Type B pancreatic cell (in vitro differentiated cells): ENCODE results near the gene ACTL7A. TPM values are rescaled to one million over a fixed set of nuclear protein-coding genes. Genes with fewer than 3 reads are reported as not detected.

ENCODE experiments used
- DNase-seq: peaks from one replicate; pipeline ENCODE4 v3.0.0; 2021; ENCODE audit warnings: mixed read lengths; ENCODE audit not compliant: unreplicated experiment; ENCODE audit errors: extremely low spot score
- H3K27ac Mint-ChIP-seq: 2 replicates; pipeline ENCODE4 v1.8.0; 2021; ENCODE audit warnings: mild to moderate bottlenecking, mixed read lengths
- H3K27me3 Mint-ChIP-seq: 2 replicates; pipeline ENCODE4 v1.8.0; 2021; ENCODE audit warnings: mixed read lengths
- H3K36me3 Mint-ChIP-seq: 2 replicates; pipeline ENCODE4 v1.8.0; 2021; ENCODE audit warnings: mixed read lengths
- H3K4me1 Mint-ChIP-seq: one replicate; pipeline ENCODE4 v1.8.0; 2021; ENCODE audit warnings: mixed read lengths; ENCODE audit not compliant: unreplicated experiment
- H3K4me3 Mint-ChIP-seq: 2 replicates; pipeline ENCODE4 v1.8.0; 2021; ENCODE audit warnings: mild to moderate bottlenecking, mixed read lengths
- H3K9me3 Mint-ChIP-seq: 2 replicates; pipeline ENCODE4 v1.8.0; 2021; ENCODE audit warnings: mixed read lengths
- CTCF ChIP-seq: fragments of 200-600 bp; sonication (generic); conservative IDR thresholded peaks from 2 replicates; pipeline ENCODE4 v1.5.0; 2021; ENCODE audit warnings: antibody characterized with exemption, mild to moderate bottlenecking
- total RNA-seq: library from RNA; stranded (reverse); gene quantifications from 2 replicates; pipeline ENCODE4 v1.2.1, GENCODE V29; 2021; ENCODE audit warnings: low replicate concordance

The ACTL7A gene
- total RNA-seq, 1 donor from 2014 or later = not detected

DNA sequence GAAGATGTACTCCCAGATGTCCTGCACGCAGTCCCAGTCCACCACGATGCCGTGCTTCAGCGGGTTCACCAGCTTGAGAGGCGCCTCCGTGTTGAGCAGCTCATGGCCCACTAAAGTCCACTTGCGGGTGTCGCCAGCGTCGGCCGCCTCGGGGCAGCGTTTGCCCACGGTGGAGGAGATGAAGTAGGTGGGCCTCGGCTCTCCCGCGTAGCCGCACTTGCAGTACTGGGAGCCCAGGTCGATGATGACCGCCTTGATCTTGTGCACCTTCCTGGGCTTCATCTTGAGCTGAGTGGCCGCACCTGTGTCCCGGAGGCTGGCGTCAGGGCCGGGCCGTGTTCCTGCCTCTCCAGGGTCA, 6.6 kb upstream of the ACTL7A start:
- Mint-ChIP-seq H3K36me3 (no peaks in the 10 kb centered on the region), H3K4me1 (no peaks in the 10 kb centered on the region), H3K27ac (no peak overlapping the region), H3K4me3 (no peak overlapping the region), H3K9me3 (peaks cover 4% of the 10 kb centered on the region), H3K27me3 (peaks cover 11% of the 10 kb centered on the region)
- TF ChIP-seq CTCF = no peak
- no peak for DNase-seq

GRCh38 chr9:108855888-108856287, 6.2 kb upstream of the ACTL7A start, which contains the start of gene ACTL7B:
Gene ACTL7B (minus strand): TSS chr9:108855986. CDS start chr9:108855930, 56 bp downstream.
- TF ChIP-seq CTCF = no peak
- DNase-seq = no peak
- H3K27ac Mint-ChIP-seq = no peak within 1 kb of the TSS
- H3K4me3 Mint-ChIP-seq = no peak within 1 kb of the TSS
- peaks cover 11% of the 10 kb centered on the region for H3K27me3 Mint-ChIP-seq
- H3K36me3 Mint-ChIP-seq = no peaks in the 10 kb centered on the region
- no peaks in the 10 kb centered on the region for H3K4me1 Mint-ChIP-seq
- peaks cover 4% of the 10 kb centered on the region for H3K9me3 Mint-ChIP-seq

- Mint-ChIP-seq H3K4me1 (no peaks in the 10 kb centered on the region), H3K36me3 (no peaks in the 10 kb centered on the region), H3K27ac (no peak overlapping the region), H3K4me3 (no peak overlapping the region), H3K9me3 (peaks cover 4% of the 10 kb centered on the region), H3K27me3 (peaks cover 5% of the 10 kb centered on the region)
- DNase-seq = no peak
- no peak for TF ChIP-seq CTCF
Observed at GRCh38 chr9:108857572-108857971, 4.5 kb upstream of the ACTL7A start.

DNA sequence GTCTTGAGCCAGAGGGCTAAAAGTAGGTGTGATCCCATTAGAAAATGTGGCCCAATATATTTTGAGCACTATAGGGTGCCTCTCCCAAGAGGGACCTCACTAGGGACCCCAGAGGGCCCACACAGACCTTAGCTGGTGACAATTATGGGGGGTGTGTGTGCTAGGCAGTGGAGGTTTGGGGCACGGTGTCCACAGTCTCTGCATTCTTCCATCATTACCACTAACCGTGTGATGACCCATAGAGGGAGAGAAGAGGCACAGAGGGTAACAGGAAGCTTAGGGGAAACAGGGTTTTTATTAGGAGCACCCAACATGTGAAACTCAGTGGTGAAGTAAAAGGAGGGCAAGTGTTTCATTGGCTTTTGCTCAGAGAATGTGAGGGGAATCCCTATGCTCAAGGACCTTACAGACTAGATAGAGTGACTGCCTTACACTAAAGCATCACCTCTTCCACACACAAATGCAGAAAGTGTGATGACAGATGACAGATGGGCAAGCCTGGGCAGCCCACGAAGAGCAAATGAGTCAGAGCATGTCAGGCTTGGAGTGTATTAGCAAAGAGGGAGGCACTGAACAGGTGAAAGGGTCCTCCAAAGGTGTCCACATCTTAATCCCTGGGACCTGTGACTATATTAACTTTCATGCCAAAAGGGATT, 2.5 kb upstream of the ACTL7A start:
- H3K9me3 Mint-ChIP-seq = peaks cover 4% of the 10 kb centered on the region
- no peaks in the 10 kb centered on the region for H3K4me1 Mint-ChIP-seq
- H3K4me3 Mint-ChIP-seq = no peak overlapping the region
- H3K27me3 Mint-ChIP-seq = peaks cover 4% of the 10 kb centered on the region
- no peak for DNase-seq
- no peaks in the 10 kb centered on the region for H3K36me3 Mint-ChIP-seq
- no peak overlapping the region for H3K27ac Mint-ChIP-seq
- TF ChIP-seq CTCF = no peak

DNA sequence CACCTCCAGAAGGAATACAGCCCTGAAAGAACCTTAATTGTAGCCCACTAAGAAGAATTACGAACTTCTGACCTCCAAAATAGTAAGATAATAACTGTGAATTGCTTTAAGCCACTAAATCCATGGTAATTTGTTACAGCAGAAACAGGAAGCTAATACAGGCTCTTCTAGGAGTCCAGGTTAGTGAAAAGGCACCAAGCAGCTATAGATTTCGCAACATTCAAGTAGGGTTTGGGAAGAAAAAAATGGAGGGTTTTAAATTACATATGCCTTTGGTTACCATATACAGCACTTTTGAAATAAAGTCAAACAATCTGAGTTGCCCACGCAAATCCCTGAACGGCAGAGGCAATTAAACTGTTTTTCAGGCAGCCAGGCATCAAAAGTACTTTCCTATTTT, 1.7 kb upstream of the ACTL7A start:
- no peak for TF ChIP-seq CTCF
- Mint-ChIP-seq H3K27ac (no peak overlapping the region), H3K27me3 (peaks cover 4% of the 10 kb centered on the region), H3K9me3 (peaks cover 4% of the 10 kb centered on the region), H3K36me3 (no peaks in the 10 kb centered on the region), H3K4me3 (no peak overlapping the region), H3K4me1 (no peaks in the 10 kb centered on the region)
- no peak for DNase-seq

DNA sequence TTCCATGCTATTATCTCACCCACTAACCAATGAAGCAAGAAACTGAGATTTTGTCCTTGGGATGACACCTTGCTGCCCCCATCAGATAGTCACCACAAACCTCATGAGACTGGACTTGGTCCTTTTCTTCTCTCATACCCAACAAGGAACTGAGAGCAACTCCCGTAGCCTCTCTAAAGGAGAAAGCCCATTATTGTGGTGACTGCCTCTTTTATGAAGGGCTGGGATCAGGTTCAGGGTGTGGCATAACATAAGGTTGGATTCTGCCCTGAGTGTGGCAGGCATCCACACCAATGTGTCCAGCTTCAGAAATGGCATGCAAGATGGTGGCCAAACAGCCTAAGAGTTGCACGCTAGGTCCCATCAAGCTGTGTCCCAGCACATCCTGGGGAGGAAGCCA, 1.3 kb upstream of the ACTL7A start:
- no peak overlapping the region for H3K27ac Mint-ChIP-seq
- H3K4me3 Mint-ChIP-seq = no peak overlapping the region
- peaks cover 4% of the 10 kb centered on the region for H3K27me3 Mint-ChIP-seq
- TF ChIP-seq CTCF = no peak
- peaks cover 4% of the 10 kb centered on the region for H3K9me3 Mint-ChIP-seq
- H3K4me1 Mint-ChIP-seq = no peaks in the 10 kb centered on the region
- H3K36me3 Mint-ChIP-seq = no peaks in the 10 kb centered on the region
- no peak for DNase-seq
